BJ (cell line): ENCODE measurements around the gene TPSG1. TPM values are rescaled to one million over a fixed set of nuclear protein-coding genes. Genes with fewer than 3 reads are reported as not detected.
"Not testable (repeated sequence)": the region's sequence is repeated elsewhere in the genome, so short reads cannot be mapped to it uniquely, and the experiment has no call there.

Experiments used
- CTCF ChIA-PET: fragments of 350-600 bp; formaldehyde crosslinking; extraction: SDS; loops from one replicate; lab custom pipeline; 2021; ENCODE audit warnings: antibody characterized with exemption, inconsistent platforms; lab: Yijun Ruan, JAX
- POLR2A ChIA-PET: fragments of 300-600 bp; sonication (Branson Sonifier 250); formaldehyde crosslinking; extraction: SDS; loops from one replicate; lab custom pipeline; 2021; ENCODE audit warnings: antibody characterized with exemption; lab: Charles Lee
- DNase-seq: peaks from one replicate; pipeline ENCODE4 v3.0.0-alpha.2; 2011; ENCODE audit warnings: low read depth
- H3K27me3 ChIP-seq: 2 replicates; pipeline ENCODE4 v1.6.0; 2011; ENCODE audit warnings: low read length; ENCODE audit not compliant: control insufficient read depth, insufficient read depth
- H3K36me3 ChIP-seq: 2 replicates; pipeline ENCODE4 v1.5.1; 2011; ENCODE audit warnings: low read length; ENCODE audit not compliant: control insufficient read depth, insufficient read depth
- H3K4me3 ChIP-seq: 2 replicates; pipeline ENCODE4 v1.5.1; 2011; ENCODE audit warnings: low read depth, mild to moderate bottlenecking, control low read depth, low read length
- CTCF ChIP-seq: IDR thresholded peaks from 2 replicates; pipeline ENCODE4 v1.5.1; 2011; ENCODE audit warnings: low read depth, mild to moderate bottlenecking, control low read depth, inconsistent platforms, low read length, moderate library complexity; ENCODE audit not compliant: insufficient read depth
- polyA plus RNA-seq: library from polyadenylated mRNA; depleted of rRNA; stranded (reverse); fragments of >200 nt; gene quantifications from 2 replicates; pipeline ENCODE4 v1.2.3, GENCODE V29; 2011

The TPSG1 gene
- polyA plus RNA-seq, 1 experiment, result not detected

GRCh38 chr16:1202274-1202673 is 22.8 kb downstream of the TPSG1 start:
- Histone ChIP-seq H3K36me3 (no peaks in the 10 kb centered on the region), H3K27me3 (no peaks in the 10 kb centered on the region), H3K4me3 (no peak overlapping the region)
- CTCF ChIA-PET, result no interaction called here
- POLR2A ChIA-PET, result no interaction called here
- no peak for TF ChIP-seq CTCF
- no peak for DNase-seq

GRCh38 chr16:1201444-1201843 is 23.6 kb downstream of the TPSG1 start:
- CTCF ChIA-PET, result no interaction called here
- POLR2A ChIA-PET, result no interaction called here

GRCh38 chr16:1200014-1200627 is 24.9 kb downstream of the TPSG1 start:
- TF ChIP-seq CTCF, result no peak
- POLR2A ChIA-PET, result no interaction called here
- Histone ChIP-seq H3K27me3 (no peaks in the 10 kb centered on the region), H3K36me3 (no peaks in the 10 kb centered on the region), H3K4me3 (no peak overlapping the region)
- CTCF ChIA-PET, result no interaction called here
- DNase-seq, result no peak

More at GRCh38 chr16:1201444-1201843, 23.6 kb downstream of the TPSG1 start:
- TF ChIP-seq CTCF, result no peak
- no peak overlapping the region for H3K4me3 ChIP-seq
- no peaks in the 10 kb centered on the region for H3K36me3 ChIP-seq
- DNase-seq, result no peak
- H3K27me3 ChIP-seq, result no peaks in the 10 kb centered on the region

- CTCF ChIA-PET, result interaction anchor here (0.6 kb wide), 1 partner anchor 94 kb away, joined by 4 read pairs; no protein-coding TSS in a partner anchor
- DNase-seq, result no peak
- Histone ChIP-seq H3K4me3 (no peak overlapping the region), H3K27me3 (no peaks in the 10 kb centered on the region), H3K36me3 (no peaks in the 10 kb centered on the region)
- TF ChIP-seq CTCF, result no peak
- POLR2A ChIA-PET, result no interaction called here
These were observed 25.6 kb downstream of the TPSG1 start for GRCh38 chr16:1199347-1200013.

GRCh38 chr16:1198671-1199346 is 26.3 kb downstream of the TPSG1 start:
- H3K4me3 ChIP-seq, H3K27me3 ChIP-seq, H3K36me3 ChIP-seq, DNase-seq, POLR2A ChIA-PET: not testable (repeated sequence)
- CTCF ChIA-PET, result interaction anchor here (0.6 kb wide), 1 partner anchor 94 kb away, joined by 4 read pairs; no protein-coding TSS in a partner anchor
